Measurements from ENCODE around the gene MX2. TPM values are rescaled to one million over a fixed set of nuclear protein-coding genes. Genes with fewer than 3 reads are reported as not detected.

Gene MX2
- total and polyA plus RNA-seq, 9 of the 15 experiments (the other 6 are each of a cell fraction or from before 2014, with no cell fraction given): 0.10 to 0.95 (median 0.47) TPM; not detected in 1

- TF ChIP-seq REST (IDR thresholded peaks at IDR 0.05; ENCODE audit: borderline replicate concordance) (no peak), REST (CRISPR knock-in tag; IDR thresholded peaks at IDR 0.05; ENCODE audit: low read depth) (no peak), HOMEZ (CRISPR knock-in tag; IDR thresholded peaks at IDR 0.05) (no peak), POLR2H (tag; IDR thresholded peaks at IDR 0.05; ENCODE audit: low read depth) (no peak), PHB2 (IDR thresholded peaks at IDR 0.05; ENCODE audit: low read depth) (no peak), ZNF354B (CRISPR knock-in tag; IDR thresholded peaks at IDR 0.05) (no peak), ZFP1 (CRISPR knock-in tag; IDR thresholded peaks at IDR 0.05) (no peak), HOXB6 (CRISPR knock-in tag; IDR thresholded peaks at IDR 0.05; ENCODE audit: borderline replicate concordance) (no peak), MTA2 (IDR thresholded peaks at IDR 0.05; ENCODE audit: low read depth) (no peak), ZC3H8 (IDR thresholded peaks at IDR 0.05) (no peak)
- TF ChIP-seq, protein P1, sequence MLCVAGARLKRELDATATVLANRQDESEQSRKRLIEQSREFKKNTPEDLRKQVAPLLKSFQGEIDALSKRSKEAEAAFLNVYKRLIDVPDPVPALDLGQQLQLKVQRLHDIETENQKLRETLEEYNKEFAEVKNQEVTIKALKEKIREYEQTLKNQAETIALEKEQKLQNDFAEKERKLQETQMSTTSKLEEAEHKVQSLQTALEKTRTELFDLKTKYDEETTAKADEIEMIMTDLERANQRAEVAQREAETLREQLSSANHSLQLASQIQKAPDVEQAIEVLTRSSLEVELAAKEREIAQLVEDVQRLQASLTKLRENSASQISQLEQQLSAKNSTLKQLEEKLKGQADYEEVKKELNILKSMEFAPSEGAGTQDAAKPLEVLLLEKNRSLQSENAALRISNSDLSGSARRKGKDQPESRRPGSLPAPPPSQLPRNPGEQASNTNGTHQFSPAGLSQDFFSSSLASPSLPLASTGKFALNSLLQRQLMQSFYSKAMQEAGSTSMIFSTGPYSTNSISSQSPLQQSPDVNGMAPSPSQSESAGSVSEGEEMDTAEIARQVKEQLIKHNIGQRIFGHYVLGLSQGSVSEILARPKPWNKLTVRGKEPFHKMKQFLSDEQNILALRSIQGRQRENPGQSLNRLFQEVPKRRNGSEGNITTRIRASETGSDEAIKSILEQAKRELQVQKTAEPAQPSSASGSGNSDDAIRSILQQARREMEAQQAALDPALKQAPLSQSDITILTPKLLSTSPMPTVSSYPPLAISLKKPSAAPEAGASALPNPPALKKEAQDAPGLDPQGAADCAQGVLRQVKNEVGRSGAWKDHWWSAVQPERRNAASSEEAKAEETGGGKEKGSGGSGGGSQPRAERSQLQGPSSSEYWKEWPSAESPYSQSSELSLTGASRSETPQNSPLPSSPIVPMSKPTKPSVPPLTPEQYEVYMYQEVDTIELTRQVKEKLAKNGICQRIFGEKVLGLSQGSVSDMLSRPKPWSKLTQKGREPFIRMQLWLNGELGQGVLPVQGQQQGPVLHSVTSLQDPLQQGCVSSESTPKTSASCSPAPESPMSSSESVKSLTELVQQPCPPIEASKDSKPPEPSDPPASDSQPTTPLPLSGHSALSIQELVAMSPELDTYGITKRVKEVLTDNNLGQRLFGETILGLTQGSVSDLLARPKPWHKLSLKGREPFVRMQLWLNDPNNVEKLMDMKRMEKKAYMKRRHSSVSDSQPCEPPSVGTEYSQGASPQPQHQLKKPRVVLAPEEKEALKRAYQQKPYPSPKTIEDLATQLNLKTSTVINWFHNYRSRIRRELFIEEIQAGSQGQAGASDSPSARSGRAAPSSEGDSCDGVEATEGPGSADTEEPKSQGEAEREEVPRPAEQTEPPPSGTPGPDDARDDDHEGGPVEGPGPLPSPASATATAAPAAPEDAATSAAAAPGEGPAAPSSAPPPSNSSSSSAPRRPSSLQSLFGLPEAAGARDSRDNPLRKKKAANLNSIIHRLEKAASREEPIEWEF (CRISPR knock-in tag; IDR thresholded peaks at IDR 0.05): no peak
Observed at GRCh38 chr21:41315726-41316125, 46.1 kb upstream of the MX2 start (continued).

Data from K562 (cell line).